Stimulated activated CD4-positive, alpha-beta T cell treated with anti-CD3 and anti-CD28 coated beads, Interleukin-1b, Interleukin-23, amount 100 ng/mL, for 48 hours (primary cell): ENCODE measurements around the gene PLA2G5.

Experiments used
- DNase-seq: peaks from one replicate; pipeline ENCODE4 v3.0.0-alpha.2; 2020

PLA2G5 gene

DNA sequence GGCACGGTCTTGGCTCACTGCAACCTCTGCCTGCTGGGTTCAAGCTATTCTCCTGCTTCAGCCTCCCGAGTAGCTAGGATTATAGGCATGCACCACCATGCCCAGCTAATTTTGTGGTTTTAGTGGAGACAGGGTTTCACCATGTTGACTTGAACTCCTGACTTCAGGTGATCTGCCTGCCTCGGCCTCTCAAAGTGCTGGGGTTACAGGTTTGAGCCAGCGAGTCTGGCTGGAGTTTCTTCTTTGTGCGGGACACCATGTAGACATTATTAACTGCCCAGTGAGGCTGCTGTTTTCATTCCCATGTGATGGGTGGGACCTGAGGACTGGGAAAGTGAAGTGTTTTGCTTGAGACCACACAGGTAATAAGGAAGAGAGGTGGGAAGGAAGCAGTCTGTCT, 23.3 kb downstream of the PLA2G5 start:
- no peak for DNase-seq

DNA sequence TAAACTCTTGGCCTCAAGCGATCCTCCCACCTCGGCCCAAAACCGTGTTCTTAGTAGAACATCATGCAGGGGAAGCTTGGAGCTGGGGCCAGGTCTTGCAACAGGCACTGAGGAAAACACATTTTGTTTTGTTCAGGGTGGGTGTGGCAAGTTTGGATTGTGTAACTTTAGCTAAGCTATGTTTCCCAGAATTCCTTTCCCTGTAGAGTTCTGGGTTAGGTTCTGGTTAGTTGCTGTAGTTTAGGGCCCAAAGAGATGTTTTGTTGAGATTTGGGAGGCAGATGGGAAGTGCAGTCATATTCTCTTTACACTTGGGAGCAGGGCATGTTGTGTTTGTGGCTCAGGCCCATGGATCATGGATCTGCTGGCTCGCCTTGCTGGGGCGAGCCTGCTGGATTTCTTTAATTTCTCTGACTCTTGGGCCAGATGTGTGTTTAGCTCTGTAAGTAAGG, 24.0 kb downstream of the PLA2G5 start:
- no peak for DNase-seq

DNA sequence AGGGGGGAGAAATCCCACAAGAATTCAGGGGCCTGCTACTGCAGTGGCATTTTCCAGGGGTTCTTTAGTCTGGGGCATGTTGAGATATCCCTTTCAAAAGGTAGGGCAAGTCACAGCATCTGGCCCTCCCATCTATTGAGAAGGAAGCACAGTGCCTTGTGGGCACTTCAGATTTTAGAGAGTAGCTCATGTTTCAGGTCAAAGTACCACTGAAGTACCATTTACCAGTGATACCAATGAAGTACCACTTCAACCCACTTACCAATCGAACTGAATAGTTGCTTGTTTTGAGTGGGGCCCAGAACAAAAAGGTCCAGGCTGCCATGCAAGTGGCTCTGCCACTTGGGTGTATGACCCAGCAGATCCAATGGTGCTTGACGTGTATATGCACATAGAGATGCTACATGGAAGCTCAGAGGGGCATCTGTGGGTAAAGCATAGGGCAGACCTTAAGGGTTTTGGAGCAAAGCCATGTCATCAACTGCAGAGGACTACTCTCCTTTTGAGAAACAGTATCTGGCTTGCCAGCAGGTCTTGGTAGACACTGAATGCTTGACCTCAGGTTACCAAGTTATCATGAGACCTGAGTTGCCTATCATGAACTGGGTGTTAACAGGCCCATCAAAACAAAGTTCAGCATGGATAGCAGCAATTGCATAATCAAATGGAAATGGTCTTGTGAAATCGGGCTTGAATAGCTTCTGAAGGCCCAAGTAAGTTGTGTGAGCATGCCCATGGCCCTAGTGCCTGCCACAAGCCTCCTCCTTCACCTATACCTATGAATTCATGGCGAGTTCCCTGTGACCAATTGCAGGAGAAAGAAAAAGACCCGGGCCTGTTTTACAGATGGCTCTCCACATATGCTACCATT, 25.8 kb downstream of the PLA2G5 start:
- no peak for DNase-seq

DNA sequence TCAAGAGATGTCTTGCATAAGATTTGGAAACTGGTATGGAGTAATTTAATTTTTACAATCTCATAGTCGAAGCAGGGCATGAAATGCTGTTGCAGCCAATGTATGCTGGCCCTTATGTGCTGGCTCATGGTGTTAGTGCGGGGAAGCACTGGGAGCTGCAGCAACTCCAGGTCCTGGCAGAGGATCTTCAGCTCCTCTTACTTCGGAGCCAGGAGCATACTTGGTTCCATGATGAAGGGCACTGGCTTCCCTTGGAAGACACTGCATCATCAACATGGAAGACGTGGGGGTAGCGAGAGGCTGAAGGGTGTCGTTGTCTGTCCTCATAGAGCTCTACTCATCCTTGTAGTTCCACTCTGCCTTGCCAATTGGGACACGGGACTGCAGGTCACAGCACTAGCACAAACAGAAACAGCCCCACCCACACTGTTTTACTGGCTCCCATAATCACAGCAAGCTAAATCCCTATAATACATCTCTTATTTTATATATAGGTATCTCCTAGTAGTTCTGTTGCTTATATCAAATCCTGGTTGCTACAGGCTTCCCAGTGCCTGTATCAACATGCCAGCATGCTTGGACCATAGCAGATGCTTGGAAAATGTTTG, 26.9 kb downstream of the PLA2G5 start:
- no peak for DNase-seq

DNA sequence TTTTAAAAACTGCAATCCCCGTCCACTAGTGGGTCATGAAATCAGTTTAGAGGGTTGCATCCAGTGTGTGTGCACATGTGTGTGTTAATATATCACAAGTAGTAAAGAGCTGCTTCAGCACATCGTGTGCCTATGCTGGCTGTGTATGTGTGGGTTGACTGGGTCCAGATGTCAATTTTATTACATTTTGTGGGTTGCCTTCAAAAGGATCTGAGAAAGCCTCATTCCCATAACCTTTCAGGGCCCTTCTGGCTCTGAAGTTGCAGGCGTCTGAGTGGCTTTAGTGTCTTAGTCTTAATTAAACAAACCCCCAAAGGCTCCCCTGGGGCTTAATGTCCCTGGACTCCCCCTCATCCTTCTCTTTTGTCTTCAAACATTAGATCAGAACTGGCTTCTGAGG, 29.5 kb downstream of the PLA2G5 start:
- no peak for DNase-seq

DNA sequence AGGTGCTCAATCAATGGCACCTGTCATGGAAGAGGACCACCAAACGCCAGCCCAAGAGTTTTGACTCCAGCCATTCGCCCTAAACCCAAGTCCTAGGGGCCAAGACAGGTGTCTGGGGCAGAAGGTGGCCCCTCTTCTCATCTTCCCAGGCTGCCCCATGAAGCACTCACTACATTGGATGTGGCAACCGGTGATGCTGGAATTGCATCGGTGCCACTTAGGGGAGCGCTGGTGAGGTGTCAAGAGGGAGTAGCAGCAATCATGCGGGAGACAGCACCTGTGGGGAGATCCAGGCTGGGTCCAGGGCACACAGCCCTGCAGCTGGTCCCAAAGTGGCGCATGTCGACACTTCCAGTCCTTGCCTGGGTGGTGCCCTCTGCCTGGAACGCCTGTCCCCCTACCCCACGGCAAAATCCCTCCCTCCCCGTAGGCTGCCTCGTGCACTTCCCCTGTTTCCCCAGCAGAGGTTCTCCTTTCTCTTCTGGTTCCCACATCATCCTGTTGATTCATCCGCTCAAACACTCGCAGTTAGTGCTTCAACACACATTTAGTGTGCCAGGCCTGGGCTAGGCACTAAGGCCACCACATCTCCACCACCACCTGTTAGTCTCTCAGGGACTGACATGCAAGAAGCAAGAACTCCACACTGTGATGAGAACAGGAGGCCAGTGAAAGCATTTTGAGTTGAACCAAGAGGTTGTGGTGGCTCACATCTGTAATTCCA, 30.8 kb downstream of the PLA2G5 start:
- DNase-seq, result peak; percentile 48

DNA sequence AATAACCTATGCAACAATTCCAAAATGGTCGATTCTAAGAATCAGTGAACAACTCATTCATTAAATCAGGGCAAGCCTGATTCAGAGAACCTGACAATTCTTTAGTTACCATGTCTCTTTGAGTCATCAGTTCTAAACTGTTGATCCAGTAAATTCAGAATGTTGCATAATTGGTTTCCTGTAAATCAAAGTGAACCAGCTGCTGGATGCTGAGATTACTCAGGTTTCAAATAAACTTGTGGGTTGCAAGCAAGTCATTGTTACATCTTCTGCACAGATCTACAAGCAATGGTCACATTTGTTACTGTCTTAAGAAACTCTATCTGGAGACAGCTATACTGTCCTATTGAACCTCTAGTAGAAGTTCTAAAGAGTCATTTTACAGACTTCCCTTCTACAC, 32.9 kb downstream of the PLA2G5 start:
- no peak for DNase-seq

DNA sequence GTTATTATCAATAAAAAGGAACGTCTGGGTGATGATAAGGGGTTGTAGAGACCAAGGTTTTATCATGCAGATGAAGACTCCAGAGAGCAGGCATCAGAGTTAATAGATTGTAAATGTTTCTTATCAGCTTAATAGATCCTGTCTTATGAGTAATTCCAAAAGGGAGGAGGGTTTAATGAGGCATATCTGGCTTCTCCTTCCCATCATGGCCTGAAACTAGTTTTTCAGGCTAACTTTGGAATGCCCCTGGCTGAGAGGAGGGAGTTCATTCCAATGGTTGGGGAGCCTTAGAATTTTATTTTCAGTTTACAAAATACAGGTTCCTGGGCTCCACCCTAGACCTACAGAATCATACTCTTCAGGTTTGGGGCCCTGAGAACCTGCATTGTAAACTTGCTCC, 35.9 kb downstream of the PLA2G5 start:
- no peak for DNase-seq

DNA sequence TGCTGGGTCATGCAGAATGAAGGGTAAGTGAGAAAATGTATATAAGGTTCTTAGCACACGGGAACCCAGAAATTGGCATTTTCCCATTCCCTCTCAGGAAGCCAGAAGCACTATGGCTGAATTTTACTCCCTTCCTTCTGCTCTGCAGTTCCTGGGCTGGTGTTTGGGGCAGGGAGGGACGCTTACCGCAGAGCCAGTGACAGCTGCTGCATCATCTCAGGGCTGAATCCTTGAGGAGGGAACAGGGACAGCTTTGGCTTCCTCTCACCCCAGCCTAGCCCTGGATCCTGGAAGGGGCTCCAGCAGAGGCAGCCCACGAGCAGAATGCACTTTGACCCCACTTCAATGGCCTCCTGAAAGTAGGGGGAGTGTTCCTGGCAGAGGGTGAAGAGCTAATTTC, 37.4 kb downstream of the PLA2G5 start:
- no peak for DNase-seq

DNA sequence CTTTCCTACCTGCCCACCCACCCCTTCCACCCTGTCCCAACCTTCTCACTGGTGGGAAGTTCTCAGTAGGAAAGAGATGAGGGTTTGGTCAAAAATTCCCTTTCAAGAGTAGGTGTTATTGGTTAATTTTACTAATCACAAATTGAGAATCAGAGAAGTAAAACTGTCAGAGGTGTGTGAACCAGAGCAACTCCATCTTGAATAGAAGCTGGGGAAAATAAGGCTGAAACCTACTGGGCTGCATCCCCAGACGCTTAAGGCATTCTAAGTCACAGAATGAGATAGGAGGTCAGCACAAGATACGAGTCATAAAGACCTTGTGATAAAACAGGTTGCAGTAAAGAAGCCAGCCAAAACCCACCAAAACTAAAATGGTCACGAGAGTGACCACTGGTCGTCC, 37.8 kb downstream of the PLA2G5 start:
- DNase-seq, result no peak

DNA sequence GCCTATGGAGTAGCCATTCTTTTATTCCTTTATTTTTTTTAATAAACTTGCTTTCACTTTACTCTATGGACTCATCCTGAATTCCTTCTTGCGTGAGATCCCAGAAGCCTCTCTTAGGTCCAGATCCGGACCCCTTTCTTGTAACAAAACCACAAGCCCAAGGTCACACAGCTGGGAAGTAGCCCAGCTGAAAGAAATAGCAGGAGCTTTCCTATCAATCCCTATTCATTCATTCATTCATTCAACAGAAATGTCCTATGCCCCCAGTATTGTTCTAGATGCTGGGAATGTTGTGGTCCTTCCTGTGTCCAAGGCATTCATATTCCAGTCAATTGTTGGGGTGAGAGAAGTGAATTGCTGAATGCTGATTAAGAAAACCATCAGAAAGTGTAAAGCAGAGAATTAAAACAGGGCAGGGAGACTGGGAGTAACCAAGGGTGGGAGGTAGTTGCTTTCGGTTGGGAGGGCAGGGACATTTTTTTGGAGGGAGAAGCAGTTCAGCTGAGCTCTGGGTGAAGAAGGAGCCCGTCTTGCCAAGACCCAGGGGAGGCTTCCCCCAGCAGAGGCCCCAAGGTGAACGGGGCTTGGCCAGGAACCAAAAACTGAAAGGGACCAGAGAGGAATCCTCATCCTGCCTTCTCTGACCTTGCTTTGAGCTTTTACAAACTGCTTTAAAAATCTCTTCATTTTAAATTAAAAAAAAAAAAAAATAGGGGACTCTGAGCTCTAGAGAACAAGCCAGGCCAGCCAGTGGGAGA, 38.6 kb downstream of the PLA2G5 start:
- DNase-seq, result no peak

DNA sequence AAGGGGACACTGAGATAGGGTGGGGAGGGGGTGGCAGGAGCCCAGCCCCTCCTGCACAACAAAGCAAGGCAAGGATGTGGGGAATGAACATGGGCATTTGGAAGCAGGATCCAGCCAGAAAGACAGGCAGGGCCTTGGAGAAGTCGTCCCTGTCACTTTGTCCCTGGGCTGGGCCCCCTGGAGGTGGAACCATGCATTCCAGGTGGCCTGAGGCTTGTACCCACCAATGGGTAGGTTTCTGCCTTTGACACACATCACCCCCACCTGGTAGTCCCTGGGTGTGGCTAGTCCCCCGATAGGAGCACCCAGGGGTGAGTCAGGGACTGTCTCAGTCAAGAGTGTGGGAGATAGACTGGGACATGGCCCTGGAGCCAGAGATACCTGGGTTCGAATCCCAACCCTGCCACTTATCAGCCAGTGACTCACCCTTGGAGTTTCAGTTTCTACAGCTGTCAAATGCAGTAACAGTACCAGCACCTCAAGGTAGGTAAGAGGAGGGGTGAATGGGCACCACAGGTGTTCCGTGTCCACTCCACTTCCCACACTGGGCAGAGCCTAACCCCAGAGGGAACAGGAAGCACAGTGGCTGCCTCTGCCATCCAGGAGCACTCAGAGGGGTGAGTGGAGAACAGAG, 39.3 kb downstream of the PLA2G5 start:
- no peak for DNase-seq

DNA sequence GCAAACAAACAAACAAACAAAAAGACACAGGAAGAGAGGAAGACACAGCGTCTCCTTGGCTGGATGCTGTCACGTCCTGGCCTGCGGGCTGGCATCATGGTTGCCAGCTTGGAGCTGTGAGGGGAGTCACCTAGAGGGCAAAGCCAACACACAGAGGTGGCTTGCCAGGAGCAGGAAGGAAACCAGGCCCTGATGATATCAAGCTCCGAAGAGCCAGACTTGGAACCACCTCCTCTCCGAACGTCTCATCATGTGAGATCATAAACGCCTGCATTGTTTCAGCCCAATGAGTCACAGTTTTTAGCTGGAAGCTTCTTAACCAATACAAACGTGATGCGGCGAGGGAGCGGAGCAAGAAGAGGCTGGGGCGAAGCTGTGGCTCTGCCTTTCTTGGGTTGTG, 40.7 kb downstream of the PLA2G5 start:
- DNase-seq, result no peak

DNA sequence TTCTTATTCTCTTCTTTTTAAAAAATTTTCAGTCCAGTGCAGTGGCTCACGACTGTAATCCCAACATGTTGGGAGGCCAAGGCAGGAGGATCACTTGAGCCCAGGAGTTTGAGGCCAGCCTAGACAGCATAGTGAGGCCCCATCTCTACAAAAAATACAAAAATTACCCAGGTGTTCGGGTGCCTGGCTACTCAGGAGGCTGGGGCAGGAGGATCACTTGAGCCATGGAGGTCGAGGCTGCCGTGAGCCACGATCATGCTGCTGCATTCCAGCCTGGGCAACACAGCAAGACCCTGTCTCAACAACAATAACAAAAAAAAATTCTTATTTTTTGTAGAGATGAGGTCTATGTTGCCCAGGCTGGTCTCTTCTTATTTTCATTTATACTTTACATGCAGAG, 41.5 kb downstream of the PLA2G5 start:
- no peak for DNase-seq

DNA sequence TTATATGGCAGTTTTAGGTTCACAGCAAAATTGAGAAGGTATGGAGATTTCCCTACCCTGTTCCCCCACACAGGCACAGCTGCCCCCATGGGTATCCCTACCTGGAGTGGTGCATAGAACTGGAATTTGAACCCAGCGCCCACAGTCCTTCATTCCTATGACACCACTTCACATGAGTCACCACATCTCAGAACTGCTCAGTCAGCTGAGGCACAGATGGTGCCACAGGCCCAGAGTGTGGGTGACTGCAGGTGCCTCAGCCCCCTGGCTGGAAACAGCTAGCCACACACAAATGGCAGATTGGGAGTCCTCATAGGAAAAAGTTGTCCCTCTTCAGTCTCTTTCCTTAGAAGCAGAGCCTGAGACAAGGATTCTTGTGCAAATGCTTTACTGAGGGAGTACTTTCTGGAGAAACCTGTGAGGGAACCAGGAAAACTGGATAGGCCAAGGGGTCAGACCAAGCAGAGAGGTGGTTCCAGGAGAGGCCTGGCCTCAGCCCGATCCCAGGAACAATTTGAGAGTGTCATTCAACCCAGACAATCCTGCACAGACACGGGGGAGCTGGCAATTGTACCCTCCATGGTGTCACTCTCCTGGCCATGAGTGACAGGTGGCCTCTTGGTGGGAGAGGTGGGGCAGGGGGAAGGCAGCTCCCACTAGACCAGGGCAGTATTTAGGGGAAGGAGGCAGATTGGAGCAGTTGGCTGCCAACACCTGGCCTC, 42.4 kb downstream of the PLA2G5 start:
- no peak for DNase-seq

DNA sequence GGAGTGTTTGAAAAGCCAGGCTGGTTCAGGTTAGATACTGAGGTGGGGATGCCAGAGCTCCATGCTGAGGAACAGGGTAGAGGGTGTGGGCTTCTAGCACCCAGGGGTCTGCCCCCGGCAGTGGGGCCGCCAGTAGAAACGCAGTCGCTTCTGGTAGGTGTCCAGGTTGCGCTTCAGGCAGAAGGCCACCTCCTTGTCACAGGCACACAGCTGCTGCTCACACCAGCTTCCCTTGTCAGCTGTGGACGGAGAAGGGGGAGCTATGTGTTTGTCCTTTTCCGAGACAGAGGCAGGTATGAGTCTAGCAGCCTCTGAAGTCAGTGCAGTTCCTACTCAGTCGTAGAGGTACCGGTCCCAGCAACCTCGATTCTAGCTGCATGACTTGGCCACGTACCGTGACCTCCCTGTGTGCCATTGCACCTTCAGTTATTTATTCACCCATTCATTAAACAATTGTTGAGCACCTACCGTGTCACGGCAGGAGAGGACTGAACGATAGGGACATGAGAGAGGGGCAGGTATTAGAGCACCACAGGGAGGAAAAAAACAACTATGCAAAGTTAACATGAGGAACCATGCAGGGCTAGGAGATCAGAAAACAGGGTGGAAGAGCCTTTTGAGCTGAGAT, 44.1 kb downstream of the PLA2G5 start:
- DNase-seq, result no peak

DNA sequence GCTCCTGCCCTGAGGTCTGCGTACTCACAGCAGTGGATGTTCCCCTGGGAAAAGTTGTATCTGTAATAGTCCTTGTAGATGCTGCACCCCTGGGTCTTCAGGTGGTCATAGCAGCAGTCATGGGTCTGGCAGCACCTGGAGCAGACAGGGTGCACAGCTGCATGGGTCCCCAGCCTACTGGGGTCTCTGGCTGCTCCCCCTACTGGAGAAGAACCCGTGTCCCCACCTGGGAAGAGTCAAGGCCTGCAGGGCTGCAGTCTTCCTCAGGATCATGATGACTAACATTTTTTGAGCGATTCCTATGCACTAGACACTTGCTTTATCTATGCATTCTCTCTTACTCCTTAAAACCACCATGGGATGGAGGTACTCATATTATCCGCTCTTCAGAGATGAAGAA, 45.5 kb downstream of the PLA2G5 start:
- no peak for DNase-seq

DNA sequence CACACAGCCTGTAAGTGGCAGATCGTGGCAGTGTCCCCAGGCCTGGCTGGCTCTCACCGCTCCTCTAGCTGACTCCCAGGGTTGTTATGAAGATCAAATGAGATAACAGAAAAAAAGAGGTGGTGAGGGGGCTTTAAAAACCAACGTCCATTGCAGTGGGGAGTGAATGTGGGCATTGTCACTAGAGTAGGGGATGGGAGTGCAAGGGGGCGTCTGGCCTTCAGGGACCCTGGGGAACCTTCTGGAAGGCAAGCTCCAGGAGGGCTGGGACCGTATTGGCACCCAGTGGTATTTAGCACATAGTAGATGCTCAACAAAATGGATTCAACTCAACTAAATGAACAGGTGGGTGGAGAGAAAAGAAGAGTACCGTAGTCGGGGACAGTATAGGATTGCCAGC, 45.9 kb downstream of the PLA2G5 start:
- DNase-seq, result no peak

DNA sequence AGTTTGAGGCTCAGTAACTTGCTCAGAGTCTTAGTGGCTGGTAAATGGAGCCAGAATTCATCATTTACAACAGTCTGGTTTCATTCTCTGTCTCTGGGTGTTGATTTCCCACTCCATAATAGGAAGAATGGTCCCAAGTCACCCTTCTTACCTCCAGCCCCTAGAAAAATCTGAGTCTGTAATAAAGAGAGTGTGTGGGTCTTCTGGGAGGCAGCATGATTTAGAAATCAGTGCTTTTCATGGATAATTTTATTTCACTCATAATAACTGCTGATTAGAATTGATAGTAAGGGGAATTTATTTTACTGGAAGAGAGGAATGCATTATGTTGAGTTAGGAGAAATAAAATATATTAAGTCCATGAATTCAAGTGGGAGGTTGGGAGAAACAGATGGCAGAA, 47.2 kb downstream of the PLA2G5 start:
- no peak for DNase-seq

DNA sequence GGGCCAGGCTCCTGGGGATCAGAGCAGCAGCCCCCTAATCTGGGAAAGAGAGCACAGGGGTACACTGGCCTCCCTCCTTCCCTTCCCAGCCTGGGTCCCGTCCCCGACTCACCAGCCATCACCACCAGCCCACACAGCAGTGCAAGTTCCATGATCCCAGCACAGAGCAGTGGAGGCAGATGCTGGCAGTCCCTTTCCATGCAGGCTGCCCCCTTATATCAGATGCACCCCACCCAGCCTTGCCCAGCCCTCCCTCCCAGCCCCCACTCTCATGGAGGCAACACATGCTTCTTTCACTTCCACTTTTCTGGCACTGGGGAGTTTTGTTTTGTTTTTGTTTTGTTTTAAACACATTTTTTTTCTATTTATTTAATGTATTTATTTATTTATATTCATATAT, 49.4 kb downstream of the PLA2G5 start, which contains the start of gene PLA2G2D:
Gene PLA2G2D (minus strand): TSS at position 190 of the 400 bp plus-strand sequence. CDS start 38 bp downstream, at position 152.
- no peak for DNase-seq

DNA sequence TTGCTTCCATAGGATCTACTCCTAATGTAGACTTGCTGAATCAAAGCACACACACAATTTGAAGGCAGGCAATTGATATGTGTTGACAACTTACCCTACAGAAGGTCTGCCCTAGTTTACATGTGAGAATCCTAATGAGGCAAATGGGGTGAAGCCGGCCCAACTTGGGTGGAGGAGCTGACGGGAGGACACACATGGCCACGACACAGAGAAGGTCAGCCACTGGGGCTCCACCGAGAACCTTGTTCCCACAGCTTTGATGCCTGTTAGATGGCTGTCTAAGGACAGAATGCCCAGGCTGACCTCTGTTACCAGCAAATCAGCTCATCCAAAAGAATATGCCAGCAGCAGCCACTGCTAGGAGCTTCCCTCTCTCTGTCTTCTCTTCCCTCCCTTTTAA, 50.8 kb downstream of the PLA2G5 start:
- DNase-seq, result no peak
